ENCODE data around the gene VAV2. TPM values are rescaled to one million over a fixed set of nuclear protein-coding genes. Genes with fewer than 3 reads are reported as not detected.

The VAV2 gene, protein sequence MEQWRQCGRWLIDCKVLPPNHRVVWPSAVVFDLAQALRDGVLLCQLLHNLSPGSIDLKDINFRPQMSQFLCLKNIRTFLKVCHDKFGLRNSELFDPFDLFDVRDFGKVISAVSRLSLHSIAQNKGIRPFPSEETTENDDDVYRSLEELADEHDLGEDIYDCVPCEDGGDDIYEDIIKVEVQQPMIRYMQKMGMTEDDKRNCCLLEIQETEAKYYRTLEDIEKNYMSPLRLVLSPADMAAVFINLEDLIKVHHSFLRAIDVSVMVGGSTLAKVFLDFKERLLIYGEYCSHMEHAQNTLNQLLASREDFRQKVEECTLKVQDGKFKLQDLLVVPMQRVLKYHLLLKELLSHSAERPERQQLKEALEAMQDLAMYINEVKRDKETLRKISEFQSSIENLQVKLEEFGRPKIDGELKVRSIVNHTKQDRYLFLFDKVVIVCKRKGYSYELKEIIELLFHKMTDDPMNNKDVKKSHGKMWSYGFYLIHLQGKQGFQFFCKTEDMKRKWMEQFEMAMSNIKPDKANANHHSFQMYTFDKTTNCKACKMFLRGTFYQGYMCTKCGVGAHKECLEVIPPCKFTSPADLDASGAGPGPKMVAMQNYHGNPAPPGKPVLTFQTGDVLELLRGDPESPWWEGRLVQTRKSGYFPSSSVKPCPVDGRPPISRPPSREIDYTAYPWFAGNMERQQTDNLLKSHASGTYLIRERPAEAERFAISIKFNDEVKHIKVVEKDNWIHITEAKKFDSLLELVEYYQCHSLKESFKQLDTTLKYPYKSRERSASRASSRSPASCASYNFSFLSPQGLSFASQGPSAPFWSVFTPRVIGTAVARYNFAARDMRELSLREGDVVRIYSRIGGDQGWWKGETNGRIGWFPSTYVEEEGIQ
- total RNA-seq, result 21.0 and 22.5 TPM in 2 replicates

DNA sequence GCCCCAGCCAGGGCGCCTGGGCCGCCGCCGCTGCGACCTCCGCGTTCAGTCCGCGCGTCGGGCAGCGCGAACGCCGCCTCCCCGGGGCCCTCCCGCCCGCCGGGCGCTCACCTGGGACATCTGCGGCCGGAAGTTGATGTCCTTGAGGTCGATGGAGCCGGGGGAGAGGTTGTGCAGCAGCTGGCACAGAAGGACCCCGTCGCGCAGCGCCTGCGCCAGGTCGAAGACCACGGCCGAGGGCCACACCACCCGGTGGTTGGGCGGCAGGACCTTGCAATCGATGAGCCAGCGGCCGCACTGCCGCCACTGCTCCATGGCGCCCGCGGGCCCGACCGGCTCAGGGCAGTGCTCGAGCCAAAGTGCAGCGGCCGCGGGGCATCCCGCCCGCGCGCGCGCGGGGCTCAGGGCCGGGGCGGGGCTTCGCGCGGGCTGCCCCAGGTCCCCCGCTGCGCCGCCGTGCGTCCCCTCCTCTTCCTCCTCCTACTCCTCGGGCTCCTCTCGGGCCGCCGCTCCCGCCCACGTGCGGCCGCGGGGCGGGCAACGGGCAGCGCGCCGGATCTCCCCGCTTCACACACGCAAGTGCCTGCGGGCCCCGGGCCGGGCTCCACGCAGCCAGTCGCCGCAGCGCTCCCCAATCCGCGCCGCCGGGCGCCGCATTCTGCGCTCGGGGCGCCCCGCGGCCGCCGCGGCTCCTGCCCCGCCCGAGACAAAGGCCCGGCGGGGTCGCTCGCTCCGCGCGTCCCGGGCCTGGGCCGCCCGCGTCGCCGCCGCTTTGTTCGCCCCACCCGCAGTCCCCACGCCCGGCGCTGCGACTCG, at the start of gene VAV2:
Gene VAV2, minus strand, starts transcription at position 361 of the 816 bp plus-strand sequence. Its CDS starts 46 bp downstream, at position 315.
- DNase-seq (ENCODE audit: low read depth, low spot score), result no peak

- no peak for DNase-seq (ENCODE audit: low read depth, low spot score)
Observed at GRCh38 chr9:134041649-134041962, 49.5 kb upstream of the VAV2 start.

- DNase-seq (ENCODE audit: low read depth, low spot score), result no peak
Observed at GRCh38 chr9:134040781-134041648, 48.9 kb upstream of the VAV2 start.

DNA sequence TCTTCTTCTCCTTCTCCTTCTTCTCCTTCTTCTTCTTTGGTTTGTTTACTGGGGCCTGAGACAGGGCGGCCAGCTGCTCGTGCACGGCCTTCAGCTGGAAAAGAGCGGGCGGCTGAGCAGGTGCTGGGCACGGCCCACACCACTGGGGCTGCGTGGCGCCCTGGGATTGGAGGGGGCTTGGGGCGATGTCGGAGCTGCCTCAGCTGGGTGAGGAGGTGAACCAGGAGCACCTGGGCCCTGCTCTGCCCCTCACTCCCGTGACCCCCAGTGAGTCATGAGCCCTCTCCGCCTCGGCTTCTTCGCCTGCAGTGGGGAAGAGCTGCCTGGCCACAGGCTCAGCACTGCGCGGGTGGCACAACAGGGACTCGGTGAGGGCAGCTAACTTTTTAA, 48.0 kb upstream of the VAV2 start:
- DNase-seq (ENCODE audit: low read depth, low spot score), result no peak

DNA sequence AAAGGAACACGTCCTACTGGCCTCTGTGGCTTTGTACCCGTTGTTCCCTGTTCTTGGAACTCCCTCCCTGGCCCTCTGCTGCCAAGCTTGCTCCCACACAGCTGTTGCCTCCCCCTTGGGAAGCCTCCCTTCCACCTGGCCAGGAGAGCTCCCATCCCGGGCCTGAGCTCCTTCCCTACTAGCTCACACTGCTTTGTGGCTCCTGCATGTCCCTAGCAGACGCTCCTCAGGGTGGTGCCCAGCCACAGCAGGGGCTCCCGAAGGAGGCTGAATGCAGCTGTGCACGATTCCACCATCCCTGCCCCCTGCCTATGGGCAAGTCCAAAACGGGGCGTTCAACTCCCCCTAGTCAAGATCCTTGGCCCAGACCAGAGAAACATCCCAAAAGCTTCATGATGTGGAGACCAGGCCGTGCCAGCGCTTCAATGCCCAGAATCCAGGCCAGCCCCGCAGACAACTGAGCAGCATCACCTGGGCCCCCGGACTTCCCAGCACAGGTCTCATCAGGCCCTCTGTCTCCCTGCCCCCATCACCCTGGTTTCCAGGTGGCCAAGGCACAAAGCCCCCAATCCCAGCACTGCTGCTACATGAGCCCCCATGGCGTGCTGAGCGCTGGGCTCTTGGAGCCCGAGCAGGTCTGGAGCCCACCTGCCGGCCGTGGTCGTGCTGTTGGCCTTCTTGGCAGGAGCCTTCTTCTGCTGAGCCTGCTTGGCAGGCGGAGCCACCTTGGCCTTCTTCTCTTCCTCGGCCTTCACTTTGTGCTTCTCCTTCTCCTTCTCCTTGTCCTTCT, 47.5 kb upstream of the VAV2 start:
- no peak for DNase-seq (ENCODE audit: low read depth, low spot score)

- no peak for DNase-seq (ENCODE audit: low read depth, low spot score)
Observed at GRCh38 chr9:134037641-134038040, 45.5 kb upstream of the VAV2 start.

GRCh38 chr9:134036130-134036529, 44.0 kb upstream of the VAV2 start:
- DNase-seq (ENCODE audit: low read depth, low spot score), result no peak

- no peak for DNase-seq (ENCODE audit: low read depth, low spot score)
Observed at GRCh38 chr9:134035041-134036039, 43.2 kb upstream of the VAV2 start.

- DNase-seq (ENCODE audit: low read depth, low spot score), result no peak
Observed at GRCh38 chr9:134034215-134035040, 42.3 kb upstream of the VAV2 start.

GRCh38 chr9:134033516-134034214, 41.5 kb upstream of the VAV2 start:
- DNase-seq (ENCODE audit: low read depth, low spot score), result no peak

- no peak for DNase-seq (ENCODE audit: low read depth, low spot score)
Observed at GRCh38 chr9:134032456-134033222, 40.5 kb upstream of the VAV2 start.

DNA sequence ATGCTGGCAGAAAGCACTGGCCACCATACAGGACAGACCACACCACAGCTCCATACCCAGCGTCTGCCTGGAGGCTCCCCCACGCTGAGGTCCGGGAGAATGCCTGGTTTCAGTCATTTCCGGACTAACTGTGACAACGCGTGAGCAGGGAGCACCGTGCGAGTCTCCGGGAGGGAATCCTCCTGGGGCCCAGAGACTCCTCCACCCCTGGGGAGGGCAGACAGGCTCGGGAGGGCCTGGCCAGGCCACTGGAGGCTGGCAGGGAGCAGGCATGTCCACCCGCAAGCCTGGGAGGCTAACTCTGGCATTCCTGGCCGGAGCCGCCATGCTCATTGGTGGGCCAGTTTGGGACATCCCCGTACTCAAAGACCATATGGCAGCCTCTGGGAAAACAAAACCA, 39.7 kb upstream of the VAV2 start:
- DNase-seq (ENCODE audit: low read depth, low spot score), result no peak

DNA sequence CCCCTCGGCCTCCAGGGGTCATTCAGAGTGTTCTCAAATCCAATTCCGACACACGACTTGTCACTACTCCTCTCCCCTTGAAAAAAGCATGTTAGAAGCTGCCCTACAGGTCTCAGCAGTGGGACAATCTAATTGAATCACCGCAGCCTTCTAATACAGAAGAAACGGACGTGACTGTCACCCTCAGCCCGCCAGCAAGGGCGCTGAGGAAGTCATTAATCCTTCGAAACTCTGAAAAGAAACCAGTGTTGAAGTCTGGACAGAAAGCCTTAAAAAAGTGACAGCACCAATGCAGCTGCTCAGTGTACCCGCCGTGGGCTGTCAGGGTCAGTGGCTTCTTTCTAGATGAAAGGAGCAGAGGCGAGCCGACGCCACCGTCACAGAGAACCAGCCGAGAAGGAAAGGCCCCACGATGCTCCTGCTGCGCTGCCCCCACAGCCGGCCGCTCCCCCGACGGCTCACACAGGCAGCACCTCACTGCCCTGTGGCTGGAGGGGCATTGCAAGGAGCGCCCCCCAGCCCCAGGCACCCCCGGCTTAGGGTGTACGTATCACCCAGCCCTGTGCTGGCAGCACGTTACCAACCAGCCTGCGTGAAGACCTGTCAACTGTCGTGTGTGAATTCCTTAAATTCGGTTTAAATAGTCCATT, 38.8 kb upstream of the VAV2 start:
- DNase-seq (ENCODE audit: low read depth, low spot score), result no peak

- DNase-seq (ENCODE audit: low read depth, low spot score), result no peak
Observed at GRCh38 chr9:134029248-134030226, 37.4 kb upstream of the VAV2 start.

Data from pulmonary artery endothelial cell (primary cell).